Breast epithelium (tissue), 4 donors: ENCODE data around the gene NCAM2. TPM values are rescaled to one million over a fixed set of nuclear protein-coding genes. Genes with fewer than 3 reads are reported as not detected.

Experiments
- DNase-seq, 2 donors: peaks; one replicate each; pipeline ENCODE4 v3.0.0-alpha.2; 2019; ENCODE audit warnings: low spot score in 2 of 2
- H3K27ac ChIP-seq, 2 donors: fragments of 200-600 bp; sonication (generic) in 1 of 2; one replicate each; pipeline ENCODE4 v1.5.1; 2016 to 2019; ENCODE audit warnings: mild to moderate bottlenecking in 1 of 2
- H3K27me3 ChIP-seq, 2 donors: fragments of 200-600 bp; sonication (generic) in 1 of 2; one replicate each; pipeline versions ENCODE4 v1.5.1 to v1.6.0; 2017 to 2019; ENCODE audit warnings: control low read depth in 1 of 2, mild to moderate bottlenecking in 1 of 2
- H3K36me3 ChIP-seq: fragments of 200-600 bp; one replicate; pipeline ENCODE4 v1.5.1; 2019
- H3K4me1 ChIP-seq, 2 donors: fragments of 200-600 bp; sonication (generic); one replicate each; pipeline ENCODE4 v1.5.1; 2016 to 2019; ENCODE audit warnings: control low read depth in 1 of 2
- H3K4me3 ChIP-seq, 3 donors: fragments of 200-600 bp; sonication (generic); 1 replicate in 2 of 3; 2 replicates in 1 of 3; pipeline ENCODE4 v1.5.1; 2016 to 2019; ENCODE audit warnings: mild to moderate bottlenecking in 3 of 3, moderate library complexity in 2 of 3
- H3K9me3 ChIP-seq, 2 donors: fragments of 200-600 bp; sonication (generic) in 1 of 2; one replicate each; pipeline ENCODE4 v1.5.1; 2016 to 2019; ENCODE audit warnings: control low read depth in 1 of 2
- CTCF ChIP-seq, 3 donors: fragments of 450-650 bp; IDR thresholded peaks; one replicate each; pipeline ENCODE4 v1.5.1; 2016 to 2017; ENCODE audit warnings: antibody characterized with exemption in 3 of 3, mild to moderate bottlenecking in 3 of 3, moderate library complexity in 3 of 3
- POLR2A ChIP-seq: fragments of 450-650 bp; IDR thresholded peaks from one replicate; pipeline ENCODE4 v1.6.1; 2016; ENCODE audit warnings: antibody characterized with exemption, mild to moderate bottlenecking, moderate library complexity
- POLR2AphosphoS5 ChIP-seq, 3 donors: sonication (generic); formaldehyde crosslinking; IDR thresholded peaks; one replicate each; pipeline ENCODE4 v1.6.1; 2017; ENCODE audit warnings: antibody characterized with exemption in 3 of 3
- intact Hi-C: fragments of 100-400 bp; cut with DNase I; formaldehyde crosslinking; loops from one replicate; pipeline ENCODE4 v1.15.1; 2023; ENCODE audit warnings: low total_unique reads
- total RNA-seq, 3 donors: library from RNA; depleted of rRNA; stranded (reverse); fragments of >200 nt; gene quantifications; one replicate each; pipeline ENCODE4 v1.1.0, GENCODE V29; 2016

NCAM2 gene
- total RNA-seq, 3 donors from 2014 or later, result 2.6 to 6.3 (median 3.6) TPM

DNA sequence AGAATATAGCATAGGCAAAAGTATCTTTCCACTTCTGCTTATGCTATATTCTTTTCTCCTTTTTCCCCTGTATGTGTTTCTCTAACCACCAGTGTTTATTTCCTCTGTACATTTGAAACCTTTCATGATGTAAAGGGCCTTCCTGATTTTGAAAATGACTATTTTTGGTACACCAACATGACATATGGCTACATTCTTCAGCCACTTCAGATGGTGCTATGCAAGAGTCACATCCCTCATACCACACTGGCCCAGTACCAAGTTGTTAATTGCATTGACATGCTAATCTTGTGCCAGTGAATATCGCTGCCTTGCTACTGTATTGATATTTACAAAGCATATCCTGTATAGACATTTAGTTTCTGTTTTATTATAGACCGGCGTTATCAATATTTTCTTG, 408.7 kb downstream of the NCAM2 start:
- intact Hi-C loops, result no loop called here
- DNase-seq, result no peak

DNA sequence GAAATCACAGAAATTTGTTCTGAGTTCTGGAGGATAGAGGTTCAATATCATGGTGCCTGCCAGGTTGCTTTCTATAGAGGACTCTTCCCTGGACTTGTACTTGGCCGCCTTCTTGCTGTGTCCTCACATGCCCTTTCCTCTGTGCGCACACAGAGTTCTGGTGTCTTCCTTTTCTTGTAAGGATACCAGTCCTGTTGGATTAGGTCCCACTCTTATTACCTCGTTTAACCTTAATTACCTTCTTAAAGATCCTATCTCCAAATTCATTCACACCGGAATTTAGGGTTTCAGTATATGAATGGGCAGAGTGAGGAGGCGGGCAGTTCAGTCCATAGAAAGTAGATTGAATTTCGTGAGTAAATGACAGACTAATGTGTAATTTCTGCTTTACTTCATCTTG, 413.9 kb downstream of the NCAM2 start:
- no peaks in the 10 kb centered on the region for H3K4me1 ChIP-seq
- no peak overlapping the region for H3K4me3 ChIP-seq
- H3K27me3 ChIP-seq, result no peaks in the 10 kb centered on the region
- no peak for DNase-seq
- H3K36me3 ChIP-seq, result no peaks in the 10 kb centered on the region
- H3K9me3 ChIP-seq, result no peaks in the 10 kb centered on the region
- TF ChIP-seq CTCF (IDR thresholded peaks at IDR 0.05) (no peak), POLR2AphosphoS5 (IDR thresholded peaks at IDR 0.05) (no peak), POLR2A (no peak)
- intact Hi-C loops, result no loop called here
- no peak overlapping the region for H3K27ac ChIP-seq

More for the DNA sequence above, 408.7 kb downstream of the NCAM2 start:
- H3K4me3 ChIP-seq, result no peak overlapping the region
- H3K9me3 ChIP-seq, result peaks cover under 1 to 4% of the 10 kb centered on the region in 2 donors
- H3K27ac ChIP-seq, result no peak overlapping the region
- TF ChIP-seq CTCF (IDR thresholded peaks at IDR 0.05) (no peak), POLR2A (no peak), POLR2AphosphoS5 (IDR thresholded peaks at IDR 0.05) (no peak)
- H3K27me3 ChIP-seq, result no peaks in the 10 kb centered on the region
- no peaks in the 10 kb centered on the region for H3K36me3 ChIP-seq
- H3K4me1 ChIP-seq, result no peaks in the 10 kb centered on the region

GRCh38 chr21:21415741-21416140, 417.5 kb downstream of the NCAM2 start:
- intact Hi-C loops, result no loop called here
- TF ChIP-seq POLR2A (no peak), CTCF (IDR thresholded peaks at IDR 0.05) (no peak), POLR2AphosphoS5 (IDR thresholded peaks at IDR 0.05) (no peak)
- no peaks in the 10 kb centered on the region for H3K36me3 ChIP-seq
- H3K27me3 ChIP-seq, result no peaks in the 10 kb centered on the region
- H3K4me3 ChIP-seq, result no peak overlapping the region
- no peaks in the 10 kb centered on the region for H3K4me1 ChIP-seq
- H3K27ac ChIP-seq, result no peak overlapping the region
- H3K9me3 ChIP-seq, result no peaks in the 10 kb centered on the region
- no peak for DNase-seq

- intact Hi-C loops, result no loop called here
- no peak for TF ChIP-seq POLR2AphosphoS5 (IDR thresholded peaks at IDR 0.05)
- TF ChIP-seq POLR2A, result no peak
- TF ChIP-seq CTCF (IDR thresholded peaks at IDR 0.05), result no peak
- Histone ChIP-seq H3K27me3 (no peaks in the 10 kb centered on the region), H3K4me3 (no peak overlapping the region), H3K27ac (no peak overlapping the region), H3K9me3 (no peaks in the 10 kb centered on the region), H3K36me3 (no peaks in the 10 kb centered on the region), H3K4me1 (no peaks in the 10 kb centered on the region)
- DNase-seq, result no peak
These were observed 436.7 kb downstream of the NCAM2 start for GRCh38 chr21:21434944-21435343.

DNA sequence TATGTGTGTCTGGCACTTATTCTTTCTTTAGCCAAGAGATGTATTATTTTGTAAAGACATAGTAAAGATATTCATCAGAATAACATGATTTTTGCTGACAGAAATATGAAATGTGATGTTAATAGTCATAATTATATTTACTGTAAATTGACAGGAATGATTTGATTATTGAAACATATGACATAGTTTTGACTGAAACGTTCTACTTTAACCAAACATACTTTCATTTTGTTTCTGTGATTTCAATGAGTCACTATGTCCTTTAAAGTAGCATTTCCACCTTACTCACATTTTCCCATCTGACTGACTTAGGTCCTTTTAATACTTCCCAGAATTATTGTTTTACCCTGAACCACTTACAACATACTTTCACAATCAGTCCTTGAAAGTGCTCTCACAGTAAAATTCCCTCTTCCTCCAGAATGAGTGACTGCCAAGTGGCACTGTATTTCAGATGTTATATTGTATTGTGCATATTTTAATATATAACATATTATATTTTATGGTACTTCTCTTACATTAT, 437.9 kb downstream of the NCAM2 start:
- no peaks in the 10 kb centered on the region for H3K36me3 ChIP-seq
- no peaks in the 10 kb centered on the region for H3K4me1 ChIP-seq
- no peaks in the 10 kb centered on the region for H3K27me3 ChIP-seq
- intact Hi-C loops, result loop anchor here (2.0 kb wide), 2 partner anchors 33 to 41 kb away; no protein-coding TSS in a partner anchor
- H3K4me3 ChIP-seq, result no peak overlapping the region
- no peak for DNase-seq
- TF ChIP-seq POLR2A, result no peak
- no peak for TF ChIP-seq POLR2AphosphoS5 (IDR thresholded peaks at IDR 0.05)
- TF ChIP-seq CTCF (IDR thresholded peaks at IDR 0.05), result no peak
- no peaks in the 10 kb centered on the region for H3K9me3 ChIP-seq
- no peak overlapping the region for H3K27ac ChIP-seq
